Stimulated activated CD8-positive, alpha-beta memory T cell treated with anti-CD3 and anti-CD28 coated beads, Interleukin-2, amount 100 ng/mL, for 48 hours (primary cell): Measurements from ENCODE around the gene MUC22.
"Not testable (repeated sequence)": the region's sequence is repeated elsewhere in the genome, so short reads cannot be mapped to it uniquely, and the experiment has no call there.

Source experiments
- DNase-seq, 2 donors: peaks; one replicate each; pipeline ENCODE4 v3.0.0-alpha.2; 2020; ENCODE audit warnings: low read depth in 2 of 2

The MUC22 gene

DNA sequence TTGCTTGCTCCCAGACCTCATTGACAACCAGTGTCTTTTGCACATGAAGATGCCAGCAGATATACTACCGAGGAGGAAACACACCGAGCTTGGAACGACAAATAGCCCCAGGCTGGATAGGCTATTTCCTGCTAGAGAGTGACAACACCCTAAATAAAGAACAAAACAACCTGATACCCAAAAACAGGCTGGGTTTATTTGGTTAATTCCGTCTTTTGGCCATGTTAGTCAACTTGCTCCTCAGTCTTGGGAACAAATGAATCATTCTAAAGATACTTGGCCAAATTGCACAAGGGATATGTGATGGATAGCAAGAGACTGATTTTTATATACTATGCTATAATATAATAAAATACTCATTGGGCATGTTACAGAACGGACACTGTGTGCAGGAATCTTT lies 11.5 kb upstream of the MUC22 start:
- no peak for DNase-seq

DNA sequence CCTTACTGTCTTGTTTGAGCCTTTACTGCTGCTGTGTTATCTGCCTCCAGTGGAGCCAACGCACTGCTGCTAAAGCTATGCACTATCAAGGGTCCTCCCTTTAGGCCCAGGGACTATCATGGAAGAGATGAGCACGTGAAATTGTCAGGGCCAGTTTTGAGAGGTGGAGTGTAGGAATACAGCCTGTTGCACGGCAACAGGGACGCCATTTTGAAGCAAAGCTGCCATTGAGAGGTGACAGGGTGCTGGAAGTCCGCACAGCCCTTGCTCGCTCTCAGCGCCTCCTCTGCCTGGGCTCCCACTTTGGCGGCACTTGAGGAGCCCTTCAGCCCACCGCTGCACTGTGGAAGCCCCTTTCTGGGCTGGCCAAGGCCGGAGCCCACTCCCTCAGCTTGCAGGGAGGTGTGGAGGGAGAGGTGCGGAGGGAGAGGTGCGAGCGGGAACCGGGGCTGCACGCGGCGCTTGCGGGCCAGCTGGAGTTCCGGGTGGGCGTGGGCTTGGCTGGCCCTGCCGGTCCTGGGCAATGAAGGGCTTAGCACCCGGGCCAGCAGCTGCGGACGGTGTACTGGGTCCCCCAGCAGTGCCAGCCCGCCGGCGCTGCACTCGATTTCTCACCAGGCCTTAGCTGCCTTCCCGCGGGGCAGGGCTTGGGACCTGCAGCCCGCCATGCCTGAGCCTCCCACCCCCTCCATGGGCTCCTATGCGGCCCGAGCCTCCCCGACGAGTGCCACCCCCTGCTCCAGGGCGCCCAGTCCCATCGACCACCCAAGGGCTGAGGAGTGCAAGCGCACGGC lies 10.0 kb upstream of the MUC22 start:
- DNase-seq, result not testable (repeated sequence)

DNA sequence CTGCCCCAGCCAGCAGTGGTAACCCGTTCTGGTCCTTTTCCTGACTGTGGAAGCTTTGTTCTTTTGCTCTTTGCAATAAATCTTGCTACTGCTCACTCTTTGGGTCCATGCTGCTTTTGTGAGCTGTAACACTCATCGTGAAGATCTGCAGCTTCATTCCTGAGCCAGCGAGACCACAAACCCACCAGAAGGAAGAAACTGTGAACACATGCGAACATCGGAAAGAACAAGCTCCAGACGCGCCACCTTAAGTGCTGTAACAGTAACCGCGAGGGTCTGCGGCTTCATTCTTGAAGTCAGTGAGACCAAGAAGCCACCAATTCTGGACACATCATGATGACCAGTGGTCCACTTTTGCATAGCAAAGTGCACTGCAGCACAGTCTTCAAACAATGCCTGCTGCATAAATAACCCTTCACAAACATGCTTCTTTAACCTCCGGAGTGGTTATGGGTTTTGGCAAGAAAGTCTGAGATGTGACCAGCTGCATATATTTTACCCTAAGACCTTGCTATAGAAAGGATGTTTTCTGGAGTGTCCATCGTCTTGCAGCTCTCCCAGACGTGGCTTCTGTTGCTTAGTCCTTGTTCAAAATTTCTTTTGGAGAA lies 8.9 kb upstream of the MUC22 start:
- no peak for DNase-seq

DNA sequence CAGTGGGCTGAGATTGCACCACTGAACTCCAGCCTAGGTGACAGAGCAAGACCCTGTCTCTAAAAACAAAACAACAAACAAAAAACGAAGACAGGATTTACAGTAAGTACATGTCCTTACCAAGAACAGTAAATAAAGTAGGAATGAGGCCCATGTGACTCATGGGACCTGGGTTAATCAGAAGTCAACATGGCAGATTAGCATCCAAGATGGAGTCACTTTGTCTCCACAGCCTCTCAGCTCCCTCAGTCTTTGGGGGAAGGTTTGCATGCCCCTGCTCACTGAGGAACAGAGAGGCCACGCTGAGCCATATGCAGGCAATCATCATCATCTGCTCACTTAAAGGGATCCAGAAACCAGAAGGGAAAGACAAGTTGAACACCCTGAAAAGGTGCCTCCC lies 7.8 kb upstream of the MUC22 start:
- DNase-seq, result no peak

DNA sequence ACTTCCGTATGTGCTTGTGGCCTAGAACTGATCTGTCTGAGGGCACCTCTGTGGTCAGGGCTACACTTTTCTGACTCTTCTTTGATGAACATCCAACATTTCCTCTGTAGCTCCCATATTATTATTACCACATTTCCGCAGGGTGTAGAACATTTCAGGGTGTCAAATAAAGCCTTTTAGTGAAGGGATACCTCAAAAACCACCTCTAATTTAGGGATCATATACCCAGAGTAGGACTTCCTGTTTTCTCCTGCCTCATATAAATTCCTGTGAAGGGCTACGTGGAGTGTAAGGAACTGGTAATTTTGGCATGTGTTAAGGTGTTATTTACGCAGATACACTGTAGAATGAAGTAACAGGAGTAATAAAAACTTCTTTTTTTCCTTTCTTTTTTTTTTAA lies 5.5 kb upstream of the MUC22 start:
- DNase-seq, result no peak

DNA sequence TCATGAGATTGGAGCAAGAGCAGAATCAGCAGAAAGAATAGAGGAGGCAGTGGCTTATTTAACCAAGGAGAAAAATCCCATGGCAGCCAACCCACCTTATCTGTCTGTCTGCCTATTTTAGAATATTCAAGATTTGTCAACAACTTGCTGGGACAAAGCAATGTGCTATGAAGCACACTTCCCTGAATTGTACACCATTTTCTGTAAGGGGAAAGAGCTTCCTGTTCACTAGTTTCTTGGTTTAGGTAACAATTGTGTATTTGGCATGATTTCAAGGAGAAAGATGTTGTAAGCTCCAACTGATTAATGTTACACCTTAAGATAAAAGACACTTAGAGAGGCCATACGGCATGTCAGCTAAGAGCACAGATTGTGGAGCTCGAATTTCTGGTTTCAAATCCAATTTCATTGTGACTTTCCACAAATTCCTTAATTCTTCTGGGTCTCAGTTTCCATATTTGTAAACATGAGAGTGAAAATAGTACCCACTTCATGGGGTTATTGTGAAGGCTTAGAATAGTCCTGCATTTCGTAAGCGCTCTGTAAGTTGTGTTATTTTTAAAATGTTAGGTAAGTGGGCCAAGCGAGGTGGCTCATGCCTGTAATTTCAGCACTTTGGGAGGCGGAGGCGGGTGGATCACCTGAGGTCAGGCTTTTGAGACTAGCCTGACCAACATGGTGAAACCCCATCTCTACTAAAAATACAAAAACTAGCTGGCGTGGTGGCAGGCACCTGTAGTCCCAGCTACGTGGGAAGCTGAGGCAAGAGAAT lies 4.8 kb upstream of the MUC22 start:
- no peak for DNase-seq

DNA sequence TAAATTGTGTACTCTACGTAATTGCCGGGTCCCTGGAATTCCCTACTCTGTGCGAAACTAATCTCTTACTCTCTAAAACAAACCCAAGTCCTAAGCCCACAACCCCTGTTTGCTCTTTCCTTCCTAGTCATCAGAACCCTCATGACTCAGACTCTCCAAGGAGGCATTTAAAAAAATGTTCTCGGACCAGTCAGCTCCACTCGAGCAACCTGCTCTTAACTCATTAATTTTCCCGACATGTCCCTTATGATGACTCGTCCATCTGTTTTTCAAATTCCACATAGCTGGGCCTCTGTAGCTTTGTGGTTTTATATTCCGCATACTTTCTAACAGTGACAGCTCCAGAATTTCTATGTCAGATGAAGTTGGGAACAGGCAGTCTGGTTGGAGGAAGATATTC lies 2.6 kb upstream of the MUC22 start:
- no peak for DNase-seq

DNA sequence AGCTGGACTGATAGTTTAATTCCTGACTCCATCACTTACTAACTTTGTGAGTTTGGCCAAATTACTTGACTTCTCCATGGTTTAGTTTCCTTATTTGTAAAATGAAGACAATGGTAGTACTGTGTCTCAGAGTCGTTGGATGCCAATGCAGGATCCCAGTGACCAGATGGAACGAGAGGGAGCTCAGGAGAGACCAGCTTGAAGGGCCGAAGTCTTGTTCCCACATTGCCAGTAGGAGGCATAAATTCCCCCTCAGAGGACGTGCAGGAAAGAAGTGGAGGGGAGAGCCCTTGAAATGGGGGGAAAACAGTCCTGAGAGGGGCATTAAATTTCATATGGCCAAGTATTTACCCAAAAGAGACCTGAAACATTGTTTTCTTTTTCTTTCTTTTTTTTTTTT lies 2.1 kb upstream of the MUC22 start:
- DNase-seq, result no peak

DNA sequence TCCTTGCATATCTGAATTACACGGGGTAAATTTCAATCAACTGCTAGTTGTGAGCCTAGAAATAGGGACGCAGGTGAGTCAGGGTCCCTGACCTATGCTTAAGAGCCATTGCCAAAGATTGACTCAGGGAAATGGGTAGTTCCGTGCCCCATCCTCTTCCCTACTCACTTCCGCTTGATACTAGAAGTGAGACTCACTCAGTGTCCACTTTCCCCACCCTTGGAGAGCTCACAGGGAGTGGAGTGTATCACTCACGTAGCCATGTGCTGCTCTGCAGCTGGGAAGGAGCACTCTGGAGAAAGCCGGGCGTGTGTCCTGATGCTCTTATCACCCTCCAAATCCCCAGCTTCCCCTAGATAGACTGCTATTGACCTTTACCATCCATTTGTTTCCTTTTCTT lies 543 bp upstream of the MUC22 start:
- DNase-seq, result no peak

DNA sequence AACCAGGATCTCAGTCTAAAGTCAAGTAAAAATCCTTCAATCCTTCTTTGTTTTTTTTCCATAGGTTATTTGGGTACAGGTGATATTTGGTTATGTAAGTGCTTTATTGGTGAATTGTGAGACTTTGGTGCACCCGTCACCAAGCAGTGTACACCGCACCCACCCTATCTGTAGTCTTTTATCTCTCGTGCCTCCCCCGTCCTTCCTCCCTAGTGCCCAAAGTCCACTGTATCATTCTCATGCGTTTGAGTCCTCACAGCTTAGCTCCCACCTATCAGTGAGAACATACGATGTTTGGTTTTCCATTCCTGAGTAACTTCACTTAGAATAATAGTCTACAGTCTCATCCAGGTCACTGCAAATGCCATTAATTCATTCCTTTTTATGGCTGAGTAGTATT lies 879 bp downstream of the MUC22 start:
- no peak for DNase-seq

DNA sequence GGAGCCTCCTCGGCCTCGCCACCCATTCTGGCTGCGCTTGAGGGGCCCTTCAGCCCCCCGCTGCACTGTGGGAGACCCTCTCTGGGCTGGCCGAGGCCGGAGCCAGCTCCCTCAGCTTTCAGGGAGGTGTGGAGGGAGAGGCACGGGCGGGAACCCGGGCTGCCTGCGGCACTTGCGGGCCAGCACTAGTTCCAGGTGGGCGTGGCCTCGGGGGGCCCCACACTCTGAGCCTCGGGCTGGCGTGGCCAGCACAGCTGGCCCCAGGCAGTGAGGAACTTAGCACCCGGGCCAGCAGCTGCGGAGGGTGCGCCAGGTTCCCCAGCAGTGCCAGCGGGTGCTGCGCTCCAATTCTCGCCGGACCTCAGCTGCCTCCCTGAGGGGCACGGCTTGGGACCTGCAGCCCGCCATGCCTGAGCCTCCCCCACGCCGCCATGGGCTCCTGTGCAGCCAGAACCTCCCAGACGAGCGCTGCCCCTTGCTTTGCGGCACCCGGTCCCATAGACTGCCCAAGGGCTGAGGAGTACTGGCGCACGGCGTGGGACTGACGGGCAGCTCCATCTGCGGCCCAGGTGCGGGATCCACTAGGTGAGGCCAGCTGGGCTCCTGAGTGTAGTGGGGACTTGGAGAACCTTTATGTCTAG lies 6.5 kb downstream of the MUC22 start:
- DNase-seq, result no peak

DNA sequence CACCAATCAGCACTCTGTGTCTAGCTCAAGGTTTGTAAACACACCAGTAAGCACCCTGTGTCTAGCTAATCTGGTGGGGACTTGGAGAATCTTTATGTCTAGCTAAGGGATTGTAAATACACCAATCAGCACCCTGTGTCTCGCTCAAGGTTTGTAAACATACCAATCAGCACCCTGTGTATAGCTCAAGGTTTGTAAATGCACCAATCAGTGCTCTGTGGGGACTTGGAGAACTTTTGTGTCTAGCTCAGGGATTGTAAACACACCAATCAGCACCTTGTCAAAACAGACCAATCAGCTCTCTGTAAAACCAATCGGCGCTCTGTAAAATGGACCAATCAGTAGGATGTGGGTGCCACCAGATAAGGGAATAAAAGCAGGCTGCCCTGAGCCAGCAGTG lies 7.2 kb downstream of the MUC22 start:
- not testable (repeated sequence) for DNase-seq

DNA sequence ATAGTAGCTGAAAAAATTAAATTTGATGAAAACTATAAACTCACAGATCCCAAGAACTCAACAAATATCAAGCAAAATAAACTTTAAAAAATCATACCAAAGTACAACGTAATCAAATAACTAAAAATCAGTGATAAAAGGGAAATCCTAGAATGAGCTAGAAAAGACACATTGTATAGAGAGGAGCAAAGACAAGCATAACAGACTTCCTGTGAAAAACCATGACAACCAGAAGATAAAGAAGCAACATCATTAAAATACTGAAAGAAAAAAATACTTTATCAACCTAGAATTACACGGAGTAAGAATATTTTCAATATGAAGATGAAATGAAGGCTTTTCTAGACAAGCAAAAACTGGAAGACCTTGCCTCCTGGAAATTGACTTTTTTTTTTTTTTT lies 9.8 kb downstream of the MUC22 start:
- no peak for DNase-seq

DNA sequence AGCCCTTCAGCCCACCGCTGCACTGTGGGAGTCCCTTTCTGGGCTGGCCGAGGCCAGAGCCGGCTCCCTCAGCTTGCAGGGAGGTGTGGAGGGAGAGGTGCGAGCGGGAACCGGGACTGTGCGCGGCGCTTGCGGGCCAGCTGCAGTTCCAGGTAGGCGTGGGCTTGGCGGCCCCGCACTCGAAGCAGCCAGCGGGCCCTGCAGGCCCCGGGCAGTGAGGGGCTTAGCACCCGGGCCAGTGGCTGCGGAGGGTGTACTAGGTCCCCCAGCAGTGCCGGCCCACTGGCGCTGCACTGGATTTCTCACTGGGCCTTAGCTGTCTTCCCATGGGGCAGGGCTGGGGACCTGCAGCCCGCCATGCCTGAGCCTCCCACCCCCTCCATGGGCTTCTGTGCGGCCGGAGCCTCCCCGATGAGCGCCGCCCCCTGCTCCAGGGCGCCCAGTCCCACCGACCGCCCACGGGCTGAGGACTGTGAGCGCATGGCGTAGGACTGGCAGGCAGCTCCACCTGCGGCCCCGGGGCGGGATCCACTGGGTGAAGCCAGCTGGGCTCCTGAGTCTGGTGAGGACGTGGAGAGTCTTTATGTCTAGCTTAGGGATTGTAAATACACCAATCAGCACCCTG lies 10.5 kb downstream of the MUC22 start:
- not testable (repeated sequence) for DNase-seq

DNA sequence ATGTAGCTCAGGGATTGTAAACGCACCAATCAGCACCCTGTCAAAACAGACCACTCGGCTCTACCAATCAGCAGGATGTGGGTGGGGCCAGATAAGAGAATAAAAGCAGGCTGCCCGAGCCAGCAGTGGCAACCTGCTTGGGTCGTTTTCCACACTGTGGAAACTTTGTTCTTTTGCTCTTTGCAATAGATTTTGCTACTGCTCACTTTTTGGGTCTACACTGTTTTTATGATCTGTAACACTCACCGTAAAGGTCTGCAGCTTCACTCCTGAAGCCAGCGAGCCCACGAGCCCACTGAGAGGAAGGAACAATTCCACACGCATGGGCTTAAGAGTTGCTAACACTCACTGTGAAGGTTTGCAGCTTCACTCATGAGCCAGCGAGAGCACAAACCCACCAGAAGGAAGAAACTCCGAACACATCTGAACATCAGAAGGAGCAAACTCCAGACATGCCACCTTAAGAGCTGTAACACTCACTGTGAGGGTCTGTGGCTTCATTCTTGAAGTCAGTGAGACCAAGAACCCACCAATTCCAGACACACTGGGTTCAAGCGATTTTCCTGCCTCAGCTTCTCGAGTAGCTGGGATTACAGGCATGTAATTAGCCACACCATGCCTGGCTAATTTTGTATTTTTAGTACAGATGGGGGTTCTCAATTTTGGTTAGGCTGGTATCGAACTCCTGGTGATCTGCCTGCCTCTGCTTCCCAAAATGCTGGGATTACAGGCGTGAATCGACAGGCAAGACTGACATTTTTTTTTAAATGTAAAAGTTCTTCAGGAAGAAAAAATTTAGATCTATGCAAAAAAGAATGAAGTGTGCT lies 11.6 kb downstream of the MUC22 start:
- DNase-seq, result not testable (repeated sequence)

DNA sequence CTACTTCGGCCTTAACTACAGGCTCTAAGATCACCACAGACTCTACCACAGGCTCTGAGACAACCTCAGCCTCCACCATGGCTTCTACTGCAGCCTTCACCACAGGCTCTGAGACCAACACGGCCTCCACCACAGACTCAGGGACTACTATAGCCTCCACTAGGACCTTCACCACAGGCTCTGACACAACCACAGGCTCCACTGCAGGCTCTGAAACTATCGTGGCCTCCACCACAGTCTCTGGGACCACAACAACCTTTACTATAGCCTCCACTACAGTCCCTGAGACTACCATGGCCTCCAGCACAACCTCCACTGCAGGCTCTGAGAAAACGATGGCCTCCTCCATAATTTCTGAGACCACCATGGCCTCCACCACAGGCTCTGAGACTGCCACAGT lies 15.3 kb downstream of the MUC22 start:
- DNase-seq, result no peak

DNA sequence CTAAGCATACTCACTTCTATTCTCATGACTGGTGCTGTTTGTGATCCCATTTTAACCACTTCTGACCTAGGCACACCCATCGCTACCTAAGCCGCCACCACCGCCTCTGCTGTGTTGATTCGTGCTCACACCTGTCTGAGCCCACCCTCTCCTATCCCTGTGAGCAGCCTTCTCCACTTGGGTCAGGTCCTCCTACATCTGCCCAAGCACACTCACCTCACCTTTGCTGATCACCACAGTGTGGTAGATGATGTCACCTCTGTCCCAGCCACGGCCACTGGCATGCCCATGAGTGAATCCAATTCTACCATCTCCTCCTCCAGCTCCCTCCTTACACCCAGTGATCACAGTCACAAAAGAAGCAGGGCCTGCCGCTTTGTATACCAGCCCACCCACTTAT lies 20.8 kb downstream of the MUC22 start:
- no peak for DNase-seq

DNA sequence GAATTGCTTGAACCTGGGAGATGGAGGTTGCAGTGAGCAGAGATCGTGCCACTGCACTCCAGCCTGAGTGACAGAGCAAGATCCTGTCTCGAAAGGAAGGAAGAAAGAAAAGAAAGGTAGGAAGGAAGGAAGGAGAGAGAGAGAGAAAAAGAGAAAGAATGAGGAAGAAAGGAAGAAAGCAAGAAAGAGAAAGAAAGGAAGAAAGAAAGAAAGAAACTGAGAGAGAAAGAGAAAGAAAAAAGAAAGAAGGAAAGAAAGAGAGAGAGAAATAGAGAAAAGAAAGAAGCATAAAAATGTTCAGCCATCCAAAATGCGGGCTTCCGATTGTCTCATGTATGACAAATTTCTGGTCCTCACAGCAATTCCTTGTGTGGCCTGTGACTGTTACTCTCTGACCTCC lies 22.8 kb downstream of the MUC22 start:
- no peak for DNase-seq

DNA sequence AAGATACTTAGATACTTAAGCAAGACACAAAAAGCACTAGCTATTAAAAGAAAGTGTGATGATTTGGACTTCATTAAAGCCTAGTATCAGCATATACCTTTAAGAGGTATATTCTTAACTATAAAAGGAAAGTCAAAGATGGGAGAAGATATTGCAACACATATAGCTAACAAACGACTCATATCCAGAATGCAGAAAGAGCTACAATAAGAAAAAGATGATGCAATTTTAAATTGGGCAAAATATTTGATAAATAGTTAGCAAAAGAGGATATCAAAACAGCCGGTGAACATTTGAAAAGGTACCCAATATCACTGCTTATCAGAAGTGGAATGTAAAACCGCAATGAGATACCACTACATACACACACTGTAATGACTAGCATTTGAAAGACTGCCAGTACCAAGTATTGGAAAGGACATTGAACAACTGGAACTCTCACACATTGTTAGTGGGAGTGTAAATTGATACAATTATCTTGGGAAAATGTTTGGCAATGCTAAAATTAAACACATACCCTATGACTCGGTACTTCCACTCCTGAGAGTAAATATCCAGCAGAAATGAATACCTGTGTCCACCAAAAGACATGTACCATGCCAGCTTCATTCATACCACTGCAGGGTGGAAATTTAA lies 25.7 kb downstream of the MUC22 start:
- no peak for DNase-seq

DNA sequence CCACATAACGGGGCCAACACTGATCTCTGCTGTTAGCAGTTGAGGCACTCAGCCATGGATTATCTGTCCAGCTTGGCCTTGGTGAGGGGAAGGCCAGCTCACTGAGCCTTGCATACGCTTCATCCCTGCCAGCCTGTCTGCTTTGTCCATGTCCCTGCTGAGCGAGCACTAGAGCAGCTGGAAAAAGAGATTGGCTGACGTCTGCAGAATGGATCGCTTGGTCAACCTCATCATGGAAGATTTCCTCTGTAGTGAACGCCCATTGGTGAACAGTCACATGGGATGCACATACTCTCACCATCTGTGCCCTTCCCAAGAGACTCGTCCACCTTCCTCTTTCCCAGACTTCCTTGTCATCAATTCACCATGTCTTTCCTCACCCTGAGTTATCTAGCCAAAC lies 26.9 kb downstream of the MUC22 start:
- no peak for DNase-seq

DNA sequence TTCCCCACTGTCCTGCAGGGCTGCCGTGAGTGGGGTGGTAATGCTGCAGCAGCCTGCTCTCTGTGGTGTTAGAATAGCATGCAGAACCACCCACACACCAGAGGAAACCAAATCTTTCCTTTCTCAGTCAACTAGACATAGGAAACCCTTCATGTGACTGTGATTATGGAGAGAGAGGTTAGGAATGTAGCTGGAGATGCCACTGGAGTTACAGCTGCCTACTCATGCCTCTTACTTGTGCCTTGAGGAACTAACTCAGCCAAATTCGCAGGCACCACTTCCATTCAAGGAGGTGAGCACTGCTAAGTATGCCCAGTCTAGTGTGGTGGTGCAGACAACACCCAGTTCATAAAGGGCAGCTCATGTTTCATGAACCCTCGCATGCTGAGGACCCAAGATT lies 27.4 kb downstream of the MUC22 start:
- DNase-seq, result no peak
